IPS-NIHi7 (cell line): ENCODE measurements around the gene RFFL.
"Not testable (repeated sequence)": the region's sequence is repeated elsewhere in the genome, so short reads cannot be mapped to it uniquely, and the experiment has no call there.

Source experiments
- DNase-seq: peaks from one replicate; pipeline ENCODE4 v3.0.0; 2012; ENCODE audit warnings: mixed read lengths; ENCODE audit errors: extremely low spot score

The RFFL gene

DNA sequence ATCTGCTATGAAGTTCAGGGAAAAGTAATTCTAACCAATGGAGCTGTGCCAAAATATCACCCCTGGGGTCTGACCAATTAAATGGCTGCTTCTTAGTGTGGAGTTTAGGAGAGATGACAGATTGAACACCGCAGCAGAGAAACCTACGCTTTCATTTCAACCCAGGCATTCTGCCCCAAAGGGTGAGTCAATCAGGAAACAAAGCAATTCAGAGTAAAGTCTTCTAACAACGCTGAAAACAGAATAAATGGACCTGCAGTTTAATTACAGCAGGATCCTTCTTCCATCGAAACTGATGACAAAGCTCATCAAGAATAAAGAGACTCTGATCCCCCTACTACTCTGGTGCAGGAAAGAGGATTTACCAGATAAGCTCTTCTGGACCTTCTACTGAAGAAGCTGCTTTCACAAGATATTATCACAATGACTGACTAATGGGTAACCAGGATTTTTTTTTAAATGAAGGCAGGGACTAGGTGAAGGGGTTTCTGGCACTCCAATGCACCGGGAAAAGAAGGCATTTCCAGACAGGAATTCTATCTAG lies 16.7 kb downstream of the RFFL start:
- no peak for DNase-seq

DNA sequence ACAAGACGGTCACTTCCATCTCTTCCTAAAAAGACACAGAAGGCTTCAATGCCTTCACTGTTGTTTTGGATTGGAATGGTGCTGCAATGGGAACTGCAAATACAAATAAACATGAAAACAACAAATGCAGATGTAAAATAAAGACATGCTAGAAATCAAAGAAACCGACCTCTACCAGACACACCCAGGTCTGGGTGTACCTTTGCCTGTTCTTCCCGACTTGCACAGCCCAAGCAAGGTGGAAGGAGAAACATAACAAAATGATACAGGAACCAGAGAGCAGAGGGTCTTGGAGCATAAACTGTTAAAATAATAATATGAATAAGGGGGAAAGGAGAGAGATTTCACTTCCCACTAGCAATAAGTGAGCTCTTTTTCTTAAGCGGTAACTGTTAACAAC lies 17.3 kb downstream of the RFFL start:
- DNase-seq = no peak

DNA sequence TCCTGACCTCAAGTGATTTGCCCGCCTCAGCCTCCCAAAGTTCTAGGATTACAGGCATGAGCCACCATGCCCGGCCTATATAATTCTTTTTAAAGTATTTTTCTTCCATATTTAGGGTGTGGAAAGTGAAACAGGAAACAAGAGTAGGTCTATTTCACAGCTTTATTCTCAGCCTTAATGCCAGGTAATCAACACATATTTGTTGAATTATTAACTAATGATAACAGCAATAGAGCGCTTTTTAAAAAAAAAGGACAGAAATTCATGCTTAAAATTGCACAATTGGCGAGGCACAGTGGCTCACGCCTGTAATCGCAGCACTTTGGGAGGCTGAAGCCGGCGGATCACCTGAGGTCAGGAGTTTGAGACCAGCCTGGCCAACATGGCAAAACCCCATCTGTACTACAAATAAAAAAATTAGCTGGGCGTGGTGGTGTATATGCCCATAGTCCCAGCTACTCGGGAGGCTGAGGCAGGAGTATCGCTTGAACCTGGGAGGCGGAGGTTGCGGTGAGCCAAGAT lies 18.0 kb downstream of the RFFL start:
- not testable (repeated sequence) for DNase-seq

DNA sequence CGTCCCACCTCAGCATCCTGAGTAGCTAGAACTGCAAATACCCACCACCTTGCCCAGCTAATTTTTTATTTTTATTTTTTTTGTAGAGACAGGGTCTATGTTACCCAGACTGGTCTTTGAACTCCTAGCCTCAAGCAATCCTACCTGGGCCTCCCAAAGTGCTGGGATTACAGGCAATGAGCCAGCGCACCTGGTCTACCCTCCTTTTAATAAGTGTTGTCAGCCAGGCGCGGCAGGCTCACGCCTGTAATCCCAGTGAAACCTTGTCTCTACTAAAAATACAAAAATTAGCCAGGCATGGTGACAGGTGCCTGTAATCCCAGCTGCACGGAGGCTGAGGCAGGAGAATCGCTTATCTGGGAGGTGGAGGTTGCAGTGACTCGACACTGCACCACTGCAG lies 19.3 kb downstream of the RFFL start:
- no peak for DNase-seq

DNA sequence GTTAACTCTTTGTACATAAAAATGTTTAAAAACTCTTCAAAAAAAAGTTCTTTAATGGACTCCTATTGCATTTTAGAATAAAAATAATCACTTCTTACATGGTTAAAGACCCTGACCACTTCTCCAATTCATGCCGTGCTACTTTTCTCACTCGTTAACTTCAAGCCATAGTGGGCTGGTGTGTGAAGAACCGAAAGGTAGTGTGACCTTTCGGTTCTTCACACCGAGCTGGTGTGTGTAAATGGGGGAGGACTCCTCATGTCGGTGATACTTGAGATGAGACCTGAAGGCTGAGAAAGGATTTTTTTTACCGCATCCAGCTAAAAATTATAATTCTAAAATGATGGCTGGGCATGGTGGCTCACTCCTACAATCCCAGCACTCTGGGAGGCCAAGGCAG lies 22.1 kb downstream of the RFFL start:
- DNase-seq = no peak

DNA sequence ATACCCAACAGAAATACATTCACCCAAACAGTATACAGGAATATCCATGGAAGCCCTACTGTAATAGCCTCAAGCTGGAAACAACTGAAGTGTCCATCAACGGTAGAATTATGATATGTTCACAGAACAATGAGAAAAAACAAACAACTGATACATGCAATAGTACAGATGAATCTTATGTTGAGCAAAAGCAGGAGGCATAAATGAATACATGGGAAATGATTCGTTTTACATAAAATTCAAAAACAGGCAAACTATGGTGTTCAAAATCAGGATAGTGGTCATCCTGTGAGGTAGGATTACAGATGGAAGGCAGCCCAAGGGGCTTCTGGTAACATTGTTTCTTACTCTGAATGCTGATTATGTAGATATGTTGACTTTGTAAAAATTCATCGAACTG lies 25.1 kb downstream of the RFFL start:
- no peak for DNase-seq

DNA sequence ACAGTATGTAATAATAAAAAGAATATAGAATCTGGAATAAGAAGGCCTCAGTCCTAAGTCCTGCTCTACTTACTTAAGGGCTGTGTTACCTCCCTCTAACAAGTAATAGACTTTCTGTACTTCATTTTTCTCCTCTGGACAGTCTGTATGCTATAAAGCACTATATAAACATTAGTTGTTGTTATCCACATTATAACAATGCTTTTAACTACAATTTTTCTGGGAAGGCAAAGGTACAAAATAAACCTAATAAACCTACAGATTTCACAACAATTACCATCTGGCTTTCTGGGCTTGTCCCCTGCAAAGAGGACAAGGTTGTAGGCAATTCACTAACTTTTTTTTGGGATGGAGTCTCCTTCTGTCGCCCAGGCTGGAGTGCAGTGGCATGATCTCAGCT lies 32.7 kb downstream of the RFFL start:
- no peak for DNase-seq

DNA sequence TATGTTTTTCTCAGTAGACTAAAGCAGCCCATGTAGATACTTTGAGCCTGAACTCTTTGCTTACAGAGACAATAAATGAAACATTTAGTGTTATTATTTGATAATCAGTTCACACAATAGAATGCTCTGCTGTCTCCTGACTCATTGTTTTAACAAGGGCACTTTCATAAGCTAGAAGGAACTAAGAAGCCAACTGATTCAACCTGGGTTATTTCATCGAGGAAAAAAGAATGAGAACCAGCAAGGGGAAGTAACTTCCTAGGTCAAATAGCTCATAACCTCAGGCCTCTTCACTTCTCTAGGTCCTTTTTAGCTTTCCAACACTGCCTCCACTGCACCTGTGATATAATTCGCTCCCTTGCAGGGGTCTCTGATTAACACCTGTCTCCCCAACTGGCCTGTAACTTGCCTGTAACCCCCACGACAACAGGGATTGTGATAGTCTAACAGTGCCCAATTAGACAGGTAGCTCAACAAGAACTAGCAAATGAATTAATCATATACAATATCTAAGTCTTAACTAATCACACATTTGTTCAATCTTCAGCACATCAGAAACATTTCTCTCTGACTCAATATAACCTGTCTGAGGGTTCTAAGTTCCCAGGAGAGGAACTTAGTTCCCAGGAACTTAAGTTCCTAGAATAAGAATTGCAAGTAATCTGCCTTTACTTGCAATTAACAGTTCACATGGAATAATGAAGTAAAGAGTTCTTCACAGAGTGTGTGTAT lies 34.8 kb downstream of the RFFL start:
- no peak for DNase-seq

DNA sequence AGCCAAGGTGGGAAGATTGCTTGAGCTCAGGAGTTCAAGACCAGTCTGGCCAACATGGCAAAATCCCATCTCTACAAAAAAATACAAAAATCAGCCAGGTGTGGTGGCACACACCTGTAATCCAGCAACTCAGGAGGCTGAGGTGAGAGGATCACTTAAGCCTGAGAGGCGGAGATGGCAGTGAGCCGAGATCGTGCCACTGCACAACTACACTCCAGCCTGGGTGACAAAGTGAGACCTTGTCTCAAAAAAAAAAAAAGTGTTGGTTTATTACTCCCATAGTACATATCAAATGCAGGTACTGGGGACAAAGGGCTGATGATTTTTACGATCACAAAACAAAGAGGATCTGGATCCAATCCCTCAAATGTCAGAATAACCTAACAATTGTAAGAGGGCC lies 35.4 kb downstream of the RFFL start:
- not testable (repeated sequence) for DNase-seq

DNA sequence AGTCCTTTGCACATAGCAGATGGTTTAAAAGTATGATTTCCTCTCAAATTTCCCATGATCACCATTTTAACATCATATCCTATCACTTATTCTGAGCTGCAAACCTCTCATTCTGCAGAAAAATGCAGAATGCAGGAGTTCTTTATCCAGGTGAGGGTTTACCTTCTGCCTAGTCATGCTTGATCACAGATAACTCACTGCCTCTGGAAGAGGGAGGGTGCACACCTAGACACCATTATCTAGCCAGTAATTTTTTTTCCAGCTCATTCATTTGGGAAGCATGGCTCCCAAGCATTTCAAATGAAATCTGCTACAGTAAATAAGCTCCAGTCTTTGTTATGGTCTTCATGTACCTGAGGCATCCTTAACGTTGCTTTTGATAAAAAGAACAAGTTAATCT lies 38.0 kb downstream of the RFFL start:
- no peak for DNase-seq

DNA sequence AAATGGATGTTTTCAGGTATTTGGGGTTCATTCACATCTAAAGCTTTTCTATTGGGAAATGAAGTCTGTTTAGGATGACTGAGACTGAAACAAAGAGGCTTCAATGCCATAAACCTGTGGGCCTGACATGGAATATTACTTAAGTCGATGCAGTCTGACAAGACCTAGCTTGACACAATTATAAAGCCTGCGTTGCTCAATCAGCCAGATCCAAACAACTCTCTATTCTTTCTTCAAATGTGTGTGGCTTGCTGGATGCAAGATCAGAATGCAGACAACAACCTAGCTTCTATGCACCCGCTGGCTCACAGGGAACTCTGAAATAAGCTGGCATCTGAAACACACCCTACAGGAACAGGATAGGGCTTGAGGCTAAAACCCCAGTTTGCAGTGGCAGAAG lies 40.0 kb downstream of the RFFL start:
- no peak for DNase-seq

DNA sequence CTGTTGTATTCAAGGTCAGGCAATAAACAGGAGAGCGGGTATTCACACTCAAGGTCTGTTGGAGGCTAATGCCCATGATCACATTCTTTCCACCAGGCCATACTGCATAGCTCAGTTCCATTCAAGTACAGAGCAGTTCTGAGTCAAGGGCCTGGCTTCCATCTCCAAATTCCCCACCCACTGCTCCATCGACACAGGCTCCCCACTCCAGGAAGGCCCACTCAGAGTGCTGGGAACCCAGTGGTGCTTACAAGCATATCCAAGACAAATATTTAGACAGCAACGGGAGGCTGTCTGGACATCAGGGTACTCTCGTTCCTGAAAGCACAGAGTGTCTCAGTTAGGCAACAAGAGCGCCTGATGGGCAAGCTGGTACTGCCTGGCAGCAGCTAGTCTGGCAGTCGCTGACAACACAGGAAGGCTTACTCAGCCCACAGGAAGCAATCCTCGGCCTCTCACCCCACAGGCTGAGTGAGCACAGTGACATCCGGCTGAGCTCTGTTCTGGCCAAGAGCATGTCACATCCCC lies 40.9 kb downstream of the RFFL start:
- no peak for DNase-seq

DNA sequence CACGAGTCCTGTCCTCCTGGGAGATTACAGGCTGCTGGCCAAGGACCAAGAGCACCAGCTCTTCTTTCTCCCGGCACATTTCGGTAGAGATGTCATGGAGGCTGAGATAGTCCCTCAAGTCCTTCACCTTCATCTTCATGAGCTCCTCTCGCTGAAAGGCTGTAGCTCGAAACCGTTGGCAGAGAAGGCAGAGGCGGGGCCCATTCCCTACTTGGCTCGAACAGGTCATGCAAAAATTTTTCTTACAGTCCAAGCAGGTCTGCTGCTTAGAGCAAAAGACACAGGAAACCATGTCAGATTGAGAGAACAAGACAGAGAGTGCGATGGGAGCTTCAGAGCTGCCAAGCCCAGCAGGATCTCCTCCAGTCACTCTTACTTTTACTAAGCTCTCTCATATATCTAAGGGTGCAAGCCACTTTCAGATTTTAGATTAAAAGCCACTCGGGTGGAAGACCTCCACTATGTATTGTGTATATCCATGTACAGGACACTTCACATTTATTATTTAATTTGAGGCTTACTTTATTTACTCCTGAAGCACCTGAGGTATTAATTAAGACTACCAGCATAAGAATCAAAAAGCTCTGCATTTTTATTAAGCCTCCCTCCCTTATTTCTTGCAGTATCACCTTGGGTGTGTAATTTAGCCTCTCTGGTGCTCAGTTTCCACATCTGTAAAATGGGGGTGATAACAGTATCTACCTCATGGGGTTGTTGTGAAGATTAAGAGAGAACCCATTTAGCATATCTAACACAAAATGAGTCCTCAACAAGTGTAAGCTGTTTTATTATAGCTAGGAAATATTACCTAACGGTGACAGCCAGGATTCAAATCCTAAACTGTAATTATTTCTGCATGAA lies 41.8 kb downstream of the RFFL start:
- no peak for DNase-seq

DNA sequence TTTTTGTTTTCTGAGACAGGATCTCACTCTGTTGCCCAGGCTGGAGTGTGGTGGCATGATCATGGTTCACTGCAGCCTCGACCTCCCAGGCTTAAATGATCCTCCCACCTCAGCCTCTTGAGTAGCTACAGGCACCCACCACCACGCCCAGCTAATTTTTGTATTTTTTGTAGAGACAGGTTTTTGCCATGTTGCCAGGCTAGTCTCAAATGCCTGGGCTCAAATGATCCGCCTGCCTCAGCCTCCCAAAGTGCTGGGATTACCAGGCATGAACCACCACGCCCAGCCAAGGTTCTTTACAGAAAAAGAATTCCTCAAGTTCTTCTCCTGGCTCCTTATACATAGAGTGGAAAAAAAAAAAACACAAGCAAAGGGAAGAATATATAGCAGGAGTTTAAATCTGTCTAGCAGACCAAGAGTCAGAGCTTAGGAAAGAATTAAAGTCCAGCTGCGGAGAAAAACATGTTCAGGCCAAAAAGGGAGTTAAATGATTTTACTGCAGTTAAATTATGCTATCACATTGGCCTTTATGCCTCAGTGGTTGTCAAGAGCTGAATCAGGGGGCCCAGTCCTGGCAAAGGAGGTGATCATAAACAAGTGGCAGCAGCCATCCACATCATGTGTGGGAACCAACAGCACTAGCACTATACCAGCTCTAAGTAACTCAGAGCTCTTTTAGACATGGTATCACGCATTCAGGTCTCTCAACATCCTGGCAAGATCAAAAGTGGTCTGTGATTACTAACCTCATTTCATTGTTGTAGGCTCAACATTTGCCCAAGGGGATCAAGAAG lies 43.9 kb downstream of the RFFL start:
- no peak for DNase-seq

DNA sequence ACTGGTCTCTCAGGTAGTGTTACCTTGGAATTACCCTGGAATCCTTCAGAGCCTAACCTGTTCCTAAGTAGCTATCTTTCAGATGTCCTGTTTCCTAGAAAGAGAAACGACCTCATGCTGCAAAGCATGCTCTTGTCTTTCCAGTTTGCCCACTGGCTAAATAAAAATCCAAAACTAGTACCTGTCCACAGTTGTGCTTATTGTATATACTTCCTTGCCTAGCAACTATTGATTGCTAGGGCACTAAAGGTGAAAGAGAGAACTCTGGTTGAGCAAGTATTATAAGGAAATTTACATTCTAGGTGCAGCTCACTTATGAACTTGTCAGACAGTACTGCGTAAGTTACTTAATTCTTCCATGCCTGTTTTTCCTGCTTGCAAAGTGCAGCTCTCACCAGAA lies 44.7 kb downstream of the RFFL start:
- DNase-seq = no peak

DNA sequence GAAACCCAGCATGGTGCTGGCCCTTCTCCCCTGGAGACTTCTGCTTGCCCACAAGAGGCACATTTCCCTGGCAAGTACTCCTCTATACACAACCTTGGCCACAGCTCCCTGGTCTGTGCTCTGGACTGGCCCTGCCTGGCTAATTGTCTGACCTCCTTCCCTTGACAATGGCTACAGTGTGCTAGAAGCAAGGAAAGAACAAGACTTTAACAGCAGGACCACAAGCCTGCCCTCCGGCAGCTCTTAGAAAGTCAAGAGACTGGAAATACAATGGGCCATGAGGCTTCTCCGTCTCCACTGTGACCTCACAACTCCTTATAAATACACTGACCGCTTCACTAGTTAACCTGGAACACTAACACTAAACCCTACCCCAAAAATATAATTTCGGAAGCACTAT lies 46.5 kb downstream of the RFFL start:
- no peak for DNase-seq

DNA sequence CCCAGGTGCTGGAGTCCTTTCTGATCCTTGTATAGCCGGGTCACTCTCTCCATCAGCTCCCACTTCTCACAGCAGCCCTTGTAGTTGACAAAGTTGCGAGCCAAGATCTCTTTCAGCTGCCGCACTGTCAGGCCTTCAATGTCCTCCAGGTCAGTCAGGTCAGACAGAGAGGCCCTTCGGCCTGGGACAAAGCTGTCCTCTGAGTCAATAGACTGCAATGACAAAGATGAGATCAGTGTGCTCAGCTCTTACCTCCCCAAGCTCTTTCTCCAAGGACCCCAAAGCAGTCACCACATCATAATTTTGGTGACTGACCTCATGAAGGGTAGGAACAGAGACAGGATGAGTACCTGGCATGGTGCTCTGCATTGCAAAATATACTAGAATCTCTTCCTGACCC lies 47.1 kb downstream of the RFFL start:
- no peak for DNase-seq

DNA sequence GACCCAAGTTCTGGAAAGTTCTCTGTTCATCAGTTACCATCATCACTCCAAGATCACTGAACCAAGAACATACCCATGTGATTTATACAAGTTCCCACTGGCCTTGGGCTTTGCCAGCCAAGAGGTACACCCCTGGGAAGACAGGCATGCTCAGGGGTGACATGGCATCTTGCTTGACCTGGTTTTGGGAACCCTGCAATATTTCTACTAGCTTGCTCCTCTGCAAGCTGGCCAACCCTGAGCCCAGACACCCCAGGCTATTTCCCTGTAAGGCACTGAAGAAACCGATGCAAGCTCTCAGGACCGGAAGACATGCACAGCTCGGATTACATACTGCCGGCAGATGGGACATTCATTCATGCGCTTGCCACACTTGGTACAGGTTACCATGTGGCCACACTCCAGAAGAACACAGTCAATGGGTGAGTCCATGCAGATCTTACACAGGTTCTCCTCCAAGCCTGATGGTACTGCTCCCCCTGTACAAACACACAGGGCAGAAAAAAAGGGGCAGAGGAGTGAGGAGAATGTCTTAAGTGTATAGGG lies 51.8 kb downstream of the RFFL start:
- DNase-seq = no peak

DNA sequence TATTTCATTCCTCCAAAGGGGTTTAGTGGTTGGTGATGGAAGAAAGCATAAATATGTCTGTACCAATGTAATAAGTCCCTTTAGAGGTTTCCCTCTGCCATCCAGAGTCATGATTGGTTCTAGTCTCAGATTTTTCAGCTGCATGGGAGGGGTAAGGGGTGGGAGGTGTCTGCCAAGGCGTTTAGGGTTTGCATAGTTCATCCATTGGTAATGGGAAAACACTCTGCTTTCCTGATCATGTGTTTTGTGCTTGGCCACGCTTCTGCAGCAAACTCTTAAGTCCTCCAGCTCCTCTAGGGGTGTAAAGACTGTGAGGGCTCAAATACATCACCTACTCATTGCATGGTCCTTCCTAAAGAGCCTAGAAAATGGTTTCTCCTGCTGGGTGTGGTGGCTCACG lies 53.4 kb downstream of the RFFL start:
- no peak for DNase-seq

DNA sequence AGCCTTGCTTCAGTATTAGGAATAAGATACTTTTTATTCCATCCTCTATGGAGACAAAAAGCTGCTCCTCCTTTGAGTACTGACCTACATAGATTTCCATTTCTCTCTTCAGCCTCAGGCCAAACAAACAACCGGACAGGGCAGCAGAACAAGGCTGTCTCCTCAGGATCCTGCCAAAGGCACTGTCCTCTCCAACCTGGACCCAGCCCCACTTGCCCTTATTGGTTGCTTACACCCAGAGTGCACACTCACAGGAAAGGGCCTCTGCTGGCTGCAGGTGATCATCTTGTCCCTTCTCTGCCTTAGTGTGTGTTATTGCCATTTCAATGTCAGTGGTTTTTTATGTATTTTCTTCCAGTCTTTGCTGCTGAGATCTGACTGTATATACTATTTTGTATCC lies 56.5 kb downstream of the RFFL start:
- DNase-seq = no peak

DNA sequence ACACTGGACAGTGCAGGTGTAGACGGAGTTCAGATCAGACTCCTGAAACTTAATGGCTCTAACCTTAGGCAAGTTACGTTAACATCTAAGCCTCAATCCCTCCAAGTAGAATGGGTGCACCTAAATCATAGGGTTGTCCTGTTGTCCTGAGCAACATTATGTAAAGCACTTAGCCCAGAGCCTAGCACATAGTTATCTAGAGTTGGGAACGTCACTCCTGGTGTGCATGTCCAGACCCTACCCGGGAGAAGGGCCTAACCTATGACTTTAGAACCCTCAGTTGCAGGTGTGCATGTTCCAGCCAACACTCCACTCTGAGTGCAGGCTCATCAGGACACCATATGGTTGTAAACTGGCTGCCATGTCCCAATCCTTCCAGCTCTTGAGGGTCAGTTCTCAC lies 57.2 kb downstream of the RFFL start:
- DNase-seq = no peak
